Esophagus squamous epithelium (tissue), 5 donors: ENCODE data around the gene ABLIM2. TPM values are rescaled to one million over a fixed set of nuclear protein-coding genes. Genes with fewer than 3 reads are reported as not detected.

Experiments used
- DNase-seq: peaks from one replicate; lab custom pipeline; 2025; lab: John Stamatoyannopoulos, UW
- H3K27ac ChIP-seq, 4 donors: fragments of 200-600 bp; sonication (generic); one replicate each; pipeline ENCODE4 v1.5.1; 2016 to 2019; ENCODE audit warnings: mild to moderate bottlenecking in 1 of 4
- H3K27me3 ChIP-seq, 4 donors: fragments of 200-600 bp; sonication (generic); 1 replicate in 3 of 4; 2 replicates in 1 of 4; pipeline versions ENCODE4 v1.5.1 to v1.6.0; 2017 to 2021; ENCODE audit warnings: antibody characterized with exemption in 1 of 4
- H3K36me3 ChIP-seq, 3 donors: fragments of 200-600 bp; sonication (generic); one replicate each; pipeline ENCODE4 v1.5.1; 2016 to 2019
- H3K4me1 ChIP-seq, 3 donors: fragments of 200-600 bp; sonication (generic); one replicate each; pipeline ENCODE4 v1.5.1; 2017 to 2019
- H3K4me3 ChIP-seq, 4 donors: fragments of 200-600 bp; sonication (generic); 1 replicate in 3 of 4; 2 replicates in 1 of 4; pipeline ENCODE4 v1.5.1; 2016 to 2019; ENCODE audit warnings: mild to moderate bottlenecking in 2 of 4, moderate library complexity in 1 of 4
- H3K9me3 ChIP-seq, 3 donors: fragments of 200-600 bp; sonication (generic); one replicate each; pipeline ENCODE4 v1.5.1; 2016 to 2019
- POLR2A ChIP-seq, 4 donors: fragments of 450-650 bp; IDR thresholded peaks; one replicate each; pipeline ENCODE4 v1.6.1; 2017; ENCODE audit warnings: antibody characterized with exemption in 4 of 4, mild to moderate bottlenecking in 4 of 4, moderate library complexity in 3 of 4
- WGBS, 2 donors: methylation state at CpG; one replicate each; pipeline ENCODE4 v1.1.5; 2018; 5-methylcytosine and 5-hydroxymethylcytosine counted together
- intact Hi-C: fragments of 100-400 bp; cut with DNase I; formaldehyde crosslinking; loops from one replicate; pipeline ENCODE4 v1.15.0; 2022
- total RNA-seq, 4 donors: library from RNA; depleted of rRNA; stranded (reverse); fragments of >200 nt; gene quantifications; one replicate each; pipeline ENCODE4 v1.1.0, GENCODE V29; 2016
- TF ChIP-seq, protein P1 (sequence below), 6 experiments: fragments of 450-650 bp in 4 of 6; fragments of 200-600 bp in 2 of 6; sonication (generic) in 2 of 6; IDR thresholded peaks; one replicate each; pipeline ENCODE4 v1.5.1; 2016 to 2019; ENCODE audit warnings: antibody characterized with exemption in 6 of 6, mild to moderate bottlenecking in 4 of 6, moderate library complexity in 4 of 6
- donor health status: DM: yes; HTN: yes; CAD: no.

ABLIM2 gene
- total RNA-seq, 4 donors from 2014 or later, result 13.5 to 26.7 (median 15.7) TPM

DNA sequence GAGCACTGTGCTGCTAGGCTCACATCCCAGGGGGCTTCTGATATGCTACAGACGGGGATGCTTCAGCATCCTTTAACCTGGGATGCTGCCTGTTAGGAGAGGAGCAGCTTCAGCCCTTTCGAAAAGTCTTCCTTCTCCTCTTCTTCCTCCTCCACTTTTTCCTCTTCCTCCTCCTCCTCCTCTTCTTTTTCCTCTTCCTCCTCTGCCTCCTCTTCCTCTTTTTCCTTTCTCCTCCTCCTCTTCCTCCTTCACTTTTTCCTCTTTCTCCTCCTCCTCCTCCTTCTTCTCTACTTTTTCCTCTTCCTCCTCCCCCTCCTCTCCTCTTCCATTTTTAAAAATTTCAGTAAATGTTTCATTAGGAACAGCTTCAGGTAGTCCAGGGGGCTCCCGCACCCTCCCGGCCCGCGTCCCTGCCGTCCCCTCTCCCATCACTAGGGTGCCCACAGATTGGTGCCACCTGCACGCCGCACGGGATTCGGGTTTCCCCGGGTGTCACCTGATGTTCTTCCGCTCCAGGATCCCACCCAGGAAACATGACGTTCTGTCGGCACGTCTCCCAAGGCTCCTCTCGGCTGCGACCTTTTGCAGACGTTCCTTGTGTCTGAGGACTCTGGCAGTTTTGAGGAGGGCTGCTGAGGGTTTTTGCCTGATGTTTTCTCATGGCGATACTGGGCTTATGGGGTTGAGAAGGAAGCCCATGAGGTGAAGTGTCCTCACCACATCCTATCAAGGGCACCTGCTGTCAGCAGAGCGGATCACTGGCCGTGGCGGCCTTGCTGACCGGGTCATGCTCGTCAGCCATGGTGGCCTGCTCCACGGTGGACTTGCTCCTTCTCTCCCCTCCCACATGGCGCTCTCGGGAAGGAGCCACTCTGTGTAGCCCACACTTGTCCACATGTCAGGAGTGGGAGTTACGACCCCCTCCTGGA is 135.6 kb downstream of the ABLIM2 start:
- intact Hi-C loops, result no loop called here
- no peak overlapping the region for H3K27ac ChIP-seq
- WGBS, 2 donors, result 86 to 90% methylated on average over 20 to 21 of the region's 29 CpGs
- TF ChIP-seq, protein P1, sequence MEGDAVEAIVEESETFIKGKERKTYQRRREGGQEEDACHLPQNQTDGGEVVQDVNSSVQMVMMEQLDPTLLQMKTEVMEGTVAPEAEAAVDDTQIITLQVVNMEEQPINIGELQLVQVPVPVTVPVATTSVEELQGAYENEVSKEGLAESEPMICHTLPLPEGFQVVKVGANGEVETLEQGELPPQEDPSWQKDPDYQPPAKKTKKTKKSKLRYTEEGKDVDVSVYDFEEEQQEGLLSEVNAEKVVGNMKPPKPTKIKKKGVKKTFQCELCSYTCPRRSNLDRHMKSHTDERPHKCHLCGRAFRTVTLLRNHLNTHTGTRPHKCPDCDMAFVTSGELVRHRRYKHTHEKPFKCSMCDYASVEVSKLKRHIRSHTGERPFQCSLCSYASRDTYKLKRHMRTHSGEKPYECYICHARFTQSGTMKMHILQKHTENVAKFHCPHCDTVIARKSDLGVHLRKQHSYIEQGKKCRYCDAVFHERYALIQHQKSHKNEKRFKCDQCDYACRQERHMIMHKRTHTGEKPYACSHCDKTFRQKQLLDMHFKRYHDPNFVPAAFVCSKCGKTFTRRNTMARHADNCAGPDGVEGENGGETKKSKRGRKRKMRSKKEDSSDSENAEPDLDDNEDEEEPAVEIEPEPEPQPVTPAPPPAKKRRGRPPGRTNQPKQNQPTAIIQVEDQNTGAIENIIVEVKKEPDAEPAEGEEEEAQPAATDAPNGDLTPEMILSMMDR (IDR thresholded peaks at IDR 0.05), result no peak
- no peak for TF ChIP-seq POLR2A (IDR thresholded peaks at IDR 0.05)
- H3K36me3 ChIP-seq, result peaks cover 0 to 23% (median 0%) of the 10 kb centered on the region in 3 donors
- H3K27me3 ChIP-seq, result no peaks in the 10 kb centered on the region
- H3K4me1 ChIP-seq, result peaks cover 0 to 21% (median 5%) of the 10 kb centered on the region in 3 donors
- no peaks in the 10 kb centered on the region for H3K9me3 ChIP-seq
- H3K4me3 ChIP-seq, result no peak overlapping the region
- DNase-seq, result no peak

DNA sequence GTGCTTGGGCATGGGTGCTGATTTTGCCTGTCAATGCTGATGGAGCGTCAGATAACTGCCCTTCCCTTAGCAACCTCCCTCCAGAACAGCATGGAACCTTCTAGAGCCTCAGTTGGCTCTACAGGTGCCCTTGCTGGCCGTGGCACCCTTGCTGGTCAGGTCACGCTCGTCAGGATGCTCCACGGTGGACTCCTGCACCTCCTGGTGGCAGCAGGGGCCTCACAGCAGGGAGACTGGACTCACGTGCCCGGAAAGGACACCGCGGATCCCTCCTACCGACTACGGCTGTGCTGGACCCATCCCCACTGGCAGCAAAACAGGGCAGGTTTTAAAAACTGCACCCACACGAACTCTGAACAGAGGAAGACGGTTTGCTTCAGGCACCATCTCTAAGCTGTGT is 136.8 kb downstream of the ABLIM2 start:
- Histone ChIP-seq H3K27me3 (no peaks in the 10 kb centered on the region), H3K36me3 (peaks cover 0 to 12% (median 0%) of the 10 kb centered on the region in 3 donors), H3K27ac (no peak overlapping the region), H3K4me3 (no peak overlapping the region), H3K4me1 (peaks cover 0 to 18% (median 5%) of the 10 kb centered on the region in 3 donors), H3K9me3 (no peaks in the 10 kb centered on the region)
- 61% methylated on average over 7 of the region's 13 CpGs; no CpG with 5 or more reads in 1 of the 2 donors for WGBS, 2 donors
- TF ChIP-seq, protein P1 (IDR thresholded peaks at IDR 0.05), result peak in 1 of 6 experiments; percentile 12
- TF ChIP-seq POLR2A (IDR thresholded peaks at IDR 0.05), result no peak
- intact Hi-C loops, result no loop called here
- no peak for DNase-seq

DNA sequence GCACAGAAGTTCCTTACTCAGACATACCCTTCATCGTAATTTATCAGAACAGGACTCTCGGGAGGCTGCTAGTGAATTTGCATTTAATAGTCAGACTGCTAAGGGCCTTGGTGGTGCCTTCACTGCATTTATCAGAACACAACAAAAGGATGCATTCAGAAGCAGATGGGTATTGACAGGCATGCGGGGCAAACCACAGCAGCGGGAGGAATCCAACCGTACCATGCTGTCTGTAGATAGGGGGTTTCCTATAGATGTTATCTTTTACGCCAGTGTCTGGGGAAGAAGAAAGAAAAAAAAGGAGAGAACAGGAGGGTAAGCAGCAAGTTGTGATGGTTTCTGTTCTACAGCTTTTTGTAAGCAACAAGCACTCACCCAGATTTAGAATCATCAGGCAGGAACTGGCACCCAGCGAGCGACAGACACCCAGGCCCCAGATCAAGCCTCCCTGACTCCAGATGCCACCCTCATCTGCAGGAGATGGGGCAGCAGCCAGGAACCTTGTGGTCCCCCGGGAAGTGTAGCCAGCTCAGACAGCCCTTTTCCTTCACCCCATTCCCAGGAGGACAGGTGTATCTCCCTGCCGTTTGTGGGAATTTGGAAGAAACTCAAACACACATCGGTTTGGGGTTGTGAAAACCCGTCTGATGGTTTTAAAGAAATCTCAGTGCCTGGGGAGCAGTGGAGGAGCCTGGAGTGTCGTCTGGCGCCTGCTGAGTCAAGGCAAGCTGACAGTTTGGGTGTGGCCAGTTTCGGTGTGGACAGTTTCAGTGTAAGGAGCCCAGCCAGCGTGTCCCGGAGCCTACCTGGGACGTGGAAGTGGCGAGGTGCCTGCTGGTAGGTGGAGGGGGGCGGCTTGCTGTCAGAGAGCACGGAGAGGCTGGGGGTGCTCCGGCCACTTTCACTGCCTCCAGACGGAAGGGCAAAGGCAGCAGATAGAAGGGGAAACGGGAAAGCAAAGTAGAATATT is 138.9 kb downstream of the ABLIM2 start:
- DNase-seq, result peak; percentile 10
- intact Hi-C loops, result no loop called here
- H3K4me1 ChIP-seq, result peaks cover 0 to 13% (median 5%) of the 10 kb centered on the region in 3 donors
- H3K4me3 ChIP-seq, result peak overlapping the region in 1 of 4 donors; percentile 22
- H3K27ac ChIP-seq, result peak overlapping the region in 3 of 4 donors; percentile 62 to 73 (median 73)
- H3K9me3 ChIP-seq, result no peaks in the 10 kb centered on the region
- no peaks in the 10 kb centered on the region for H3K36me3 ChIP-seq
- 66 to 71% methylated on average over 11 to 15 of the region's 24 CpGs for whole genome bisulfite sequencing, 2 donors
- H3K27me3 ChIP-seq, result no peaks in the 10 kb centered on the region
- TF ChIP-seq, protein P1 (IDR thresholded peaks at IDR 0.05), result no peak
- peak in 2 of 4 donors; percentile 8 to 17 for TF ChIP-seq POLR2A (IDR thresholded peaks at IDR 0.05)

DNA sequence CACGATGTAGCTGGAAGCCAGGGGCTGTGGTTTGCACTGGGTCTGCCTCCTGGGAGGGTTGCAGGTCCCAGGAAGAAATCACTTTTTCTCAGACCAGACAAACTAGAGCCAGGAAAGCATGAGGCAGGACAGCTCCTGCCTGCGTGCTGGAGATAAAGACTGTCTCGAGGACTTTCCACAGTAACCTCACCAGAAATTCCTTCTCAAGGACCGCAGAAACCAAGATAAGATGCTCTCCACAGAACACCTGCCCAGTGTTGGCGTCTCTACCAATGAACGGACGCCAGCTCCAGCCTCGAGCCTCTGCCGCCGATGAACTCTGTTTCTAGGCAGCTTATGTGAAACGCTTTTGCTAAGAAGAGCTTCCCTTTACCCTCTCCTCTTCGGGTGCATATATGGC is 142.1 kb downstream of the ABLIM2 start:
- no peaks in the 10 kb centered on the region for H3K36me3 ChIP-seq
- 82 to 85% methylated on average over 11 to 12 of the region's 12 CpGs for WGBS, 2 donors
- H3K27ac ChIP-seq, result no peak overlapping the region
- no peak overlapping the region for H3K4me3 ChIP-seq
- DNase-seq, result no peak
- peaks cover 0 to 13% (median 5%) of the 10 kb centered on the region in 3 donors for H3K4me1 ChIP-seq
- H3K27me3 ChIP-seq, result no peaks in the 10 kb centered on the region
- intact Hi-C loops, result no loop called here
- TF ChIP-seq, protein P1 (IDR thresholded peaks at IDR 0.05), result no peak
- TF ChIP-seq POLR2A (IDR thresholded peaks at IDR 0.05), result no peak
- no peaks in the 10 kb centered on the region for H3K9me3 ChIP-seq
